GM19025 (cell line): Measurements from ENCODE around the gene CEMIP2.

Experiments used
- ATAC-seq: cut with Tn5 transposase; IDR thresholded peaks from one replicate; pipeline ENCODE4 v1.9.1; 2021; ENCODE audit warnings: mild to moderate bottlenecking, low read depth, moderate library complexity; ENCODE audit not compliant: unreplicated experiment

CEMIP2 gene

GRCh38 chr9:71652480-71652879, 115.8 kb downstream of the CEMIP2 start:
- no peak for ATAC-seq

- ATAC-seq, result no peak
Measured at GRCh38 chr9:71648453-71648852, 119.9 kb downstream of the CEMIP2 start.

- ATAC-seq, result peak; percentile 50
Measured at GRCh38 chr9:71647094-71647591, 121.2 kb downstream of the CEMIP2 start.

- no peak for ATAC-seq
Measured at GRCh38 chr9:71646131-71646530, 122.2 kb downstream of the CEMIP2 start.

GRCh38 chr9:71644819-71645362, 123.4 kb downstream of the CEMIP2 start:
- no peak for ATAC-seq

- ATAC-seq, result no peak
Measured at GRCh38 chr9:71643330-71643729, 125.0 kb downstream of the CEMIP2 start.

- ATAC-seq, result no peak
Measured at GRCh38 chr9:71642056-71642455, 126.3 kb downstream of the CEMIP2 start.

- ATAC-seq, result no peak
Measured at GRCh38 chr9:71638627-71639026, 129.7 kb downstream of the CEMIP2 start.

GRCh38 chr9:71637926-71638325, 130.4 kb downstream of the CEMIP2 start:
- ATAC-seq, result no peak

- ATAC-seq, result no peak
Measured at GRCh38 chr9:71637375-71637774, 130.9 kb downstream of the CEMIP2 start.

- ATAC-seq, result no peak
Measured at GRCh38 chr9:71636143-71636839, 132.0 kb downstream of the CEMIP2 start.

- no peak for ATAC-seq
Measured at GRCh38 chr9:71634752-71635151, 133.6 kb downstream of the CEMIP2 start.
